OCI-LY7 (cell line): ENCODE data around the gene SMOC1. TPM values are rescaled to one million over a fixed set of nuclear protein-coding genes. Genes with fewer than 3 reads are reported as not detected.

Source experiments
- BruUV-seq: library from RNA; stranded (reverse); fragments of 400-500 nt; replicated peaks from 2 replicates; lab custom pipeline; 2021; lab: Mats Ljungman, UMichigan
- CTCF ChIA-PET: fragments of 300-600 bp; sonication (Branson Sonifier 250); formaldehyde crosslinking; loops from one replicate; lab custom pipeline; 2022; ENCODE audit warnings: antibody characterized with exemption; ENCODE audit not compliant: unreplicated experiment; lab: Charles Lee
- POLR2A ChIA-PET: fragments of 300-600 bp; sonication (Branson Sonifier 250); formaldehyde crosslinking; loops from one replicate; lab custom pipeline; 2022; ENCODE audit warnings: antibody characterized with exemption; lab: Charles Lee
- DNase-seq: peaks from one replicate; pipeline ENCODE4 v3.0.0-alpha.2; 2015; ENCODE audit warnings: low spot score
- H2AFZ ChIP-seq: fragments of 200-600 bp; sonication (generic), shearing (Covaris generic); 2 replicates; pipeline ENCODE4 v1.6.1; 2014; ENCODE audit warnings: mild to moderate bottlenecking, antibody characterized with exemption, low read length, moderate library complexity
- H3K27ac ChIP-seq: fragments of 200-600 bp; sonication (generic); 2 replicates; pipeline ENCODE4 v1.5.1; 2014; ENCODE audit warnings: mixed run types, low read depth, mild to moderate bottlenecking, moderate library complexity, low read length, inconsistent platforms; ENCODE audit not compliant: poor library complexity, severe bottlenecking
- H3K36me3 ChIP-seq: fragments of 200-600 bp; sonication (generic); 2 replicates; pipeline ENCODE4 v1.6.1; 2014; ENCODE audit warnings: mild to moderate bottlenecking, antibody characterized with exemption, low read length, moderate library complexity, mixed read lengths; ENCODE audit not compliant: insufficient read depth
- H3K4me1 ChIP-seq: fragments of 200-600 bp; sonication (generic); 2 replicates; pipeline ENCODE4 v1.5.1; 2014; ENCODE audit warnings: mild to moderate bottlenecking, low read length; ENCODE audit not compliant: insufficient read depth, poor library complexity, severe bottlenecking
- H3K4me2 ChIP-seq: fragments of 200-600 bp; sonication (generic); 2 replicates; pipeline ENCODE4 v1.6.1; 2014; ENCODE audit warnings: mild to moderate bottlenecking, low read length
- H3K4me3 ChIP-seq: fragments of 200-600 bp; sonication (generic); 2 replicates; pipeline ENCODE4 v1.5.1; 2014; ENCODE audit warnings: mild to moderate bottlenecking, low read depth, low read length; ENCODE audit not compliant: poor library complexity, severe bottlenecking
- H3K79me2 ChIP-seq: fragments of 200-600 bp; sonication (generic); 2 replicates; pipeline ENCODE4 v1.6.1; 2016; ENCODE audit warnings: low read depth, mild to moderate bottlenecking, low read length, moderate library complexity, mixed read lengths; ENCODE audit not compliant: insufficient read depth
- H3K9me2 ChIP-seq: fragments of 200-600 bp; sonication (generic); 2 replicates; pipeline ENCODE4 v1.6.1; 2016; ENCODE audit warnings: mild to moderate bottlenecking, low read length, mixed read lengths; ENCODE audit not compliant: insufficient read depth
- H3K9me3 ChIP-seq: fragments of 200-600 bp; sonication (generic); 2 replicates; pipeline ENCODE4 v1.6.1; 2014; ENCODE audit warnings: mild to moderate bottlenecking, mixed run types, low read length, mixed read lengths
- H4K20me1 ChIP-seq: fragments of 200-600 bp; sonication (generic); 2 replicates; pipeline ENCODE4 v1.6.1; 2014; ENCODE audit warnings: mild to moderate bottlenecking, antibody characterized with exemption, low read length, moderate library complexity, mixed read lengths; ENCODE audit not compliant: insufficient read depth
- CTCF ChIP-seq: fragments of 200-600 bp; sonication (generic); conservative IDR thresholded peaks from 2 replicates; pipeline ENCODE4 v1.5.1; 2014; ENCODE audit warnings: mild to moderate bottlenecking, antibody characterized with exemption, low read length, moderate library complexity, mixed read lengths
- EZH2phosphoT487 ChIP-seq: fragments of 200-600 bp; sonication (generic); IDR thresholded peaks from 2 replicates; pipeline ENCODE4 v1.6.1; 2018; ENCODE audit warnings: low read depth, borderline replicate concordance, mild to moderate bottlenecking, mixed run types, antibody characterized with exemption, low read length, moderate library complexity, mixed read lengths
- intact Hi-C: fragments of 100-400 bp; cut with micrococcal nuclease; formaldehyde crosslinking; loops from one replicate; pipeline ENCODE4 v1.10.0; 2022; ENCODE audit not compliant: unreplicated experiment
- total RNA-seq, 2 experiments: library from RNA; depleted of rRNA in 1 of 2; stranded (reverse); fragments of >200 nt in 1 of 2; shearing (Covaris generic) in 1 of 2; gene quantifications; 2 replicates each; pipeline ENCODE4 v1.2.3, GENCODE V29; 2014 to 2022

The SMOC1 gene
- total RNA-seq, 2 experiments from 2014 or later: not detected

- BruUV-seq: no TSS peak
- POLR2A ChIA-PET: no interaction called here
Observed at GRCh38 chr14:69986336-69986735, 107.1 kb downstream of the SMOC1 start.

GRCh38 chr14:69987406-69988121 lies 108.3 kb downstream of the SMOC1 start:
- POLR2A ChIA-PET: interaction anchor here (0.7 kb wide), 1 partner anchor 1972 kb away, joined by 3 read pairs; no protein-coding TSS in a partner anchor
- Histone ChIP-seq H3K79me2 (no peaks in the 10 kb centered on the region), H3K4me3 (no peak overlapping the region), H3K4me2 (no peak overlapping the region), H3K9me3 (no peaks in the 10 kb centered on the region), H2AFZ (no peak overlapping the region), H3K36me3 (no peaks in the 10 kb centered on the region), H3K27ac (no peak overlapping the region), H3K4me1 (no peaks in the 10 kb centered on the region), H4K20me1 (no peaks in the 10 kb centered on the region), H3K9me2 (no peaks in the 10 kb centered on the region)
- intact Hi-C loops: no loop called here
- no peak for TF ChIP-seq CTCF
- no peak for TF ChIP-seq EZH2phosphoT487
- CTCF ChIA-PET: no interaction called here
- BruUV-seq: no TSS peak
- no peak for DNase-seq

More at GRCh38 chr14:69986336-69986735, 107.1 kb downstream of the SMOC1 start:
- H3K4me2 ChIP-seq: no peak overlapping the region
- no peaks in the 10 kb centered on the region for H3K4me1 ChIP-seq
- no peaks in the 10 kb centered on the region for H4K20me1 ChIP-seq
- H3K4me3 ChIP-seq: no peak overlapping the region
- DNase-seq: no peak
- no peaks in the 10 kb centered on the region for H3K9me2 ChIP-seq
- no peak overlapping the region for H3K27ac ChIP-seq
- TF ChIP-seq EZH2phosphoT487: no peak
- no peaks in the 10 kb centered on the region for H3K79me2 ChIP-seq
- H2AFZ ChIP-seq: no peak overlapping the region
- H3K36me3 ChIP-seq: no peaks in the 10 kb centered on the region
- intact Hi-C loops: no loop called here
- CTCF ChIA-PET: no interaction called here
- no peaks in the 10 kb centered on the region for H3K9me3 ChIP-seq

GRCh38 chr14:69988979-69989378 lies 109.8 kb downstream of the SMOC1 start:
- Histone ChIP-seq H2AFZ (no peak overlapping the region), H3K79me2 (no peaks in the 10 kb centered on the region), H3K4me2 (no peak overlapping the region), H3K9me3 (no peaks in the 10 kb centered on the region), H3K4me1 (no peaks in the 10 kb centered on the region), H3K27ac (no peak overlapping the region), H3K36me3 (no peaks in the 10 kb centered on the region), H3K9me2 (no peaks in the 10 kb centered on the region), H4K20me1 (no peaks in the 10 kb centered on the region), H3K4me3 (no peak overlapping the region)
- intact Hi-C loops: no loop called here
- no TSS peak for BruUV-seq
- TF ChIP-seq EZH2phosphoT487 (no peak), CTCF (no peak)
- CTCF ChIA-PET: no interaction called here
- POLR2A ChIA-PET: no interaction called here
- DNase-seq: no peak
